Heart left ventricle (tissue), 16 donors: ENCODE results near the gene RBMS3. TPM values are rescaled to one million over a fixed set of nuclear protein-coding genes. Genes with fewer than 3 reads are reported as not detected.

Experiments used
- ATAC-seq, 4 donors: fragments of 200-7000 bp; cut with Tn5 transposase; one replicate each; pipeline ENCODE4 v1.9.1; 2020 to 2022; ENCODE audit warnings: moderate library complexity in 4 of 4, mild to moderate bottlenecking in 3 of 4, moderate number of reproducible peaks in 1 of 4
- DNase-seq, 5 donors: peaks; one replicate each; pipeline ENCODE4 v3.0.0-alpha.2; 2020
- H3K27ac ChIP-seq, 12 donors: fragments of 200-600 bp; sonication (generic) in 4 of 12; one replicate each; pipeline versions ENCODE4 v1.5.0 to v1.8.0; 2016 to 2022; ENCODE audit warnings: mild to moderate bottlenecking in 2 of 12
- H3K27me3 ChIP-seq, 9 donors: fragments of 200-600 bp; sonication (generic) in 2 of 9; one replicate each; pipeline versions ENCODE4 v1.5.1 to v1.8.0; 2016 to 2022; ENCODE audit warnings: mild to moderate bottlenecking in 3 of 9
- H3K36me3 ChIP-seq, 9 donors: fragments of 200-600 bp; sonication (generic) in 2 of 9; one replicate each; pipeline versions ENCODE4 v1.5.0 to v1.8.0; 2018 to 2022; ENCODE audit warnings: mild to moderate bottlenecking in 2 of 9
- H3K4me1 ChIP-seq, 12 donors: fragments of 200-600 bp; sonication (generic) in 4 of 12; one replicate each; pipeline versions ENCODE4 v1.5.0 to v1.8.0; 2016 to 2022; ENCODE audit warnings: mild to moderate bottlenecking in 3 of 12
- H3K4me3 ChIP-seq, 12 donors: fragments of 200-600 bp; sonication (generic) in 4 of 12; one replicate each; pipeline versions ENCODE4 v1.5.0 to v1.8.0; 2017 to 2022; ENCODE audit warnings: mild to moderate bottlenecking in 9 of 12, moderate library complexity in 4 of 12
- H3K9me3 ChIP-seq, 12 donors: fragments of 200-600 bp; sonication (generic) in 4 of 12; one replicate each; pipeline versions ENCODE4 v1.5.0 to v1.8.0; 2016 to 2022; ENCODE audit warnings: mild to moderate bottlenecking in 1 of 12
- POLR2A ChIP-seq, 2 donors: fragments of 450-650 bp; IDR thresholded peaks; one replicate each; pipeline ENCODE4 v1.6.1; 2017; ENCODE audit warnings: antibody characterized with exemption in 2 of 2, mild to moderate bottlenecking in 2 of 2, moderate library complexity in 2 of 2
- WGBS, 4 donors: extraction: QIAGEN DNeasy Blood & Tissue Kit in 2 of 4; methylation state at CpG; one replicate each; pipeline versions ENCODE4 v1.1.5 to v1.1.7; 2013 to 2018; 5-methylcytosine and 5-hydroxymethylcytosine counted together
- intact Hi-C, 10 donors: fragments of 100-400 bp; cut with DNase I; formaldehyde crosslinking; loops; one replicate each; pipeline versions ENCODE4 v1.11.1 to v1.14.2; 2022
- polyA plus RNA-seq, 2 donors: library from polyadenylated mRNA; stranded (reverse); fragments of 200-250 nt; gene quantifications; one replicate each; pipeline ENCODE4 v1.2.3, GENCODE V29; 2013
- total RNA-seq, 9 donors: library from RNA; depleted of rRNA in 2 of 9; stranded (reverse); fragments of >200 nt in 2 of 9; fragmentation: NEBNext Ultra II Directional in 3 of 9; extraction: Animal tissue kit (Norgen Biotek cat#: 25700) in 3 of 9; gene quantifications; one replicate each; pipeline versions ENCODE4 v1.1.0 to v1.2.4, GENCODE V29; 2016 to 2023
- TF ChIP-seq, protein P1 (sequence below), 12 donors: fragments of 200-600 bp; sonication (generic) in 4 of 12; IDR thresholded peaks; one replicate each; pipeline versions ENCODE4 v1.5.0 to v1.8.0; 2018 to 2022; ENCODE audit warnings: antibody characterized with exemption in 12 of 12, mild to moderate bottlenecking in 5 of 12
- donor health status: ischemic (EF 13 %, LVEDD 7.1; RV severe dilation, severe dysfunction).
- donor health status: healthy with polysubstance abuse.
- donor health status: DM: no; HTN: yes; CAD: no.
- donor health status: DM: no; HTN: no; CAD: no.
- donor health status: ischemic (EF 25% LVEDD 6.9; RV normal size, moderate dysfunction).
- donor health status: ischemic (EF 25% LVEDD 5.7; RV mildly dilated, moderate dysfunction).
- donor health status: healthy.
- donor health status: DM: yes; HTN: yes; CAD: no.
- donor health status: ischemic (EF 35%, LVEDD 5.7; RV mildly dilated, moderate dysfunction).
- donor health status: nonischemic (EF 11% LVEDD 7.7; RV severe dilation, severe dysfunction).
- donor health status: DM: yes; HTN: yes; CAD: no.
- donor health status: PGD.
- donor health status: ischemic (EF 29% LVEDD 5.4; RV normal size, mild dysfunction).
- donor health status: nonischemic (EF 23%, LVEDD 6.1; RV moderate dilation, normal function).

RBMS3 gene
- total and polyA plus RNA-seq, 11 donors, result 4.8 to 35.6 (median 26.1) TPM

DNA sequence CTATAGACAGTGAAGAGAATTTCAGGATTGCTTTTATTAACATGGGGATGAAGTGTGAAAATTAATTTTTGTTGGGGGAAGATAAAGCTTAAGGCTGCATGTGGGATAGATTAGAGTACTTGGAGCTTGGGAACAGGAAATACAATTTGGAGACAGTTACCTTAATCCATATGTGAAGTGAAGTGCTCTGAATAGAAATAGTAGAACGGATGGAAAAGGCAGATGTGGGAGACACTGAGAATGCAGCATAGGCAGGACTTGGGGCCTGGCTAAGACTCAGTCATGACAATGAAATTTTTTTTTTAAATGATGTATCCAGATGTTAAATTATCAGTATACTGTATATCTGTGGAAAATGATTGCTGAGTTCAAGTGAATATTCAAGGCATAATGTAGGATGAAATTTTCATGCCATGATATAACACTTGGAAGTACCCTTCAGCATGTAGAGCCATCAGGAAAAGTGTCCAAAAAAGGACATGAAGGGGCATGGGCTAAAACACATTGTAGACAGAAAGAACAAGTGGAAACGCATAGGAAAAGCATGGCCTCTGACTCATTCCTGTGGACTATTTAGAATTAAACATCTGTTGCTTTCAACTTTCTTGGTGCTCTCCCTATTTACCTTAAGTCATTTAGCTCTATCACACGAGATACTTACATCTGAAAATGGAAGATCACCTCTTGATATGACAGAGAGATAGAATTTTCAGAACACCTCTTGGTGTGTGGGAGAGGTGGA is 134.8 kb downstream of the RBMS3 start:
- intact Hi-C loops, result loop anchor here in 2 of 10 donors (10.0 kb wide), 2 partner anchors 131 to 329 kb away; partner anchors contain the start of gene RBMS3 (in 1 of the 2)
- WGBS, 4 donors, result 71 to 82% (median 75%) methylated on average over 3 of the region's 3 CpGs
- ATAC-seq, result no peak

DNA sequence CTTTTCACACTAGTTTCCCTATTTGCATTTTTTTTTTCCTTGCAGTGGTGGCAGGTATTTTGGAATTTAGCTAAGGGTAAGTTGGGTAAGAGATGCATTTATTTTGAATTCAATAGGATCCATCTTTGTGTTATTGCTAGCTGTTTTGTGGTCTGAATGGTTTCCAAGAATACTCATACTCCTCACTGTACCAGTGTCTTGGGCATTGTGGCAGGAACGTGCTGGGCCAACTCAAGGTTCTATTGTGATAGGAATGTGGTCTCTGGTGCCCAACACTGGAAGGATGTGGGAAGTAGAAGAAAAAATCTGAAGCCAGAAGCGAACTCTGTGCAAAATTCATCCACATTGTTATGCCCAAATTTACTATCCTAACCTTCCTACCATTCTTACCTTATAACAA is 135.6 kb downstream of the RBMS3 start:
- Histone ChIP-seq H3K36me3 (no peaks in the 10 kb centered on the region), H3K9me3 (no peaks in the 10 kb centered on the region), H3K27ac (no peak overlapping the region), H3K4me3 (no peak overlapping the region), H3K4me1 (peaks cover 0 to 46% (median 15%) of the 10 kb centered on the region in 12 donors), H3K27me3 (no peaks in the 10 kb centered on the region)
- ATAC-seq (no peak), DNase-seq (no peak)
- 79 to 93% (median 90%) methylated on average over 2 of the region's 2 CpGs for whole genome bisulfite sequencing, 4 donors
- intact Hi-C loops, result loop anchor here in 2 of 10 donors (10.0 kb wide), 2 partner anchors 132 to 328 kb away; partner anchors contain the start of gene RBMS3 (in 1 of the 2)
- TF ChIP-seq, protein P1, sequence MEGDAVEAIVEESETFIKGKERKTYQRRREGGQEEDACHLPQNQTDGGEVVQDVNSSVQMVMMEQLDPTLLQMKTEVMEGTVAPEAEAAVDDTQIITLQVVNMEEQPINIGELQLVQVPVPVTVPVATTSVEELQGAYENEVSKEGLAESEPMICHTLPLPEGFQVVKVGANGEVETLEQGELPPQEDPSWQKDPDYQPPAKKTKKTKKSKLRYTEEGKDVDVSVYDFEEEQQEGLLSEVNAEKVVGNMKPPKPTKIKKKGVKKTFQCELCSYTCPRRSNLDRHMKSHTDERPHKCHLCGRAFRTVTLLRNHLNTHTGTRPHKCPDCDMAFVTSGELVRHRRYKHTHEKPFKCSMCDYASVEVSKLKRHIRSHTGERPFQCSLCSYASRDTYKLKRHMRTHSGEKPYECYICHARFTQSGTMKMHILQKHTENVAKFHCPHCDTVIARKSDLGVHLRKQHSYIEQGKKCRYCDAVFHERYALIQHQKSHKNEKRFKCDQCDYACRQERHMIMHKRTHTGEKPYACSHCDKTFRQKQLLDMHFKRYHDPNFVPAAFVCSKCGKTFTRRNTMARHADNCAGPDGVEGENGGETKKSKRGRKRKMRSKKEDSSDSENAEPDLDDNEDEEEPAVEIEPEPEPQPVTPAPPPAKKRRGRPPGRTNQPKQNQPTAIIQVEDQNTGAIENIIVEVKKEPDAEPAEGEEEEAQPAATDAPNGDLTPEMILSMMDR (IDR thresholded peaks at IDR 0.05), result no peak

More for the DNA sequence above, 134.8 kb downstream of the RBMS3 start:
- Histone ChIP-seq H3K27ac (no peak overlapping the region), H3K9me3 (no peaks in the 10 kb centered on the region), H3K4me3 (no peak overlapping the region), H3K4me1 (peaks cover 0 to 52% (median 18%) of the 10 kb centered on the region in 12 donors), H3K36me3 (no peaks in the 10 kb centered on the region), H3K27me3 (no peaks in the 10 kb centered on the region)
- TF ChIP-seq, protein P1 (IDR thresholded peaks at IDR 0.05), result no peak
- TF ChIP-seq POLR2A (IDR thresholded peaks at IDR 0.05), result no peak
- DNase-seq, result no peak

DNA sequence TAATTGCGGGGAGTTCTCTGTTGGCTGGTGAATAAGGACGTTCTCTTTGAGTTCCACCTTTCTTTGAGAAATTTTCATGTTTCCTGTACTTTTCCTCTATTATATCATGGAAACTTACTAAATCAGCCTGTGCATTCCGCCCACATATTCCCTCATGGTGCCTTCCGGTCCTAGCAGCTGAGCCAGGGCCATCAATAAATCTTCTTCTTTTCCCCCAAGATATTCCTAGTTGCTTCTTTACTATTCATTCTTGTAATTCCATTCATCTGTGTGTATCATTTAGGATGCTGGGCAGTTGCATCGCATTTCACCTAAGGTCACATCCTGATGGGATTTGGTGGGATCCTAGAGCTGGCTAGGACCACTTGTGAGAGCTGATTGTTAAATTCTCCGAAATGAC is 139.2 kb downstream of the RBMS3 start:
- no peaks in the 10 kb centered on the region for H3K36me3 ChIP-seq
- intact Hi-C loops, result loop anchor here in 4 of 10 donors (10.0 kb wide), 3 partner anchors 85 to 345 kb away; partner anchors contain the start of gene RBMS3 (in 3 of the 4)
- H3K27me3 ChIP-seq, result no peaks in the 10 kb centered on the region
- ATAC-seq (no peak), DNase-seq (no peak)
- peaks cover 0 to 28% (median 0%) of the 10 kb centered on the region in 12 donors for H3K4me1 ChIP-seq
- no peaks in the 10 kb centered on the region for H3K9me3 ChIP-seq
- no peak overlapping the region for H3K27ac ChIP-seq
- WGBS, 4 donors, result 88 to 91% (median 90%) methylated on average over 6 of the region's 6 CpGs
- no peak for TF ChIP-seq POLR2A (IDR thresholded peaks at IDR 0.05)
- TF ChIP-seq, protein P1 (IDR thresholded peaks at IDR 0.05), result no peak
- no peak overlapping the region for H3K4me3 ChIP-seq
